Gastrocnemius medialis (tissue), 4 donors: ENCODE results near the gene ZMYND12. TPM values are rescaled to one million over a fixed set of nuclear protein-coding genes. Genes with fewer than 3 reads are reported as not detected.

Experiments used
- ATAC-seq, 2 donors: fragments of 150-250 bp; one replicate each; pipeline ENCODE4 v1.9.1; 2016
- DNase-seq, 2 donors: peaks; one replicate each; pipeline ENCODE4 v3.0.0-alpha.2; 2019
- H3K27ac ChIP-seq, 4 donors: fragments of 200-600 bp; sonication (generic); 1 replicate in 1 of 4; 2 replicates in 3 of 4; pipeline ENCODE4 v1.5.1; 2016 to 2018; ENCODE audit warnings: mild to moderate bottlenecking in 2 of 4, moderate library complexity in 1 of 4
- H3K27me3 ChIP-seq, 3 donors: fragments of 200-600 bp; sonication (generic) in 2 of 3; 1 replicate in 1 of 3; 2 replicates in 2 of 3; pipeline versions ENCODE4 v1.5.1 to v1.6.0; 2016 to 2019; ENCODE audit warnings: mild to moderate bottlenecking in 1 of 3, moderate library complexity in 1 of 3
- H3K36me3 ChIP-seq, 2 donors: fragments of 200-600 bp; sonication (generic) in 1 of 2; one replicate each; pipeline ENCODE4 v1.5.1; 2017 to 2018
- H3K4me1 ChIP-seq, 2 donors: fragments of 200-600 bp; sonication (generic) in 1 of 2; one replicate each; pipeline ENCODE4 v1.5.1; 2016 to 2017; ENCODE audit warnings: mild to moderate bottlenecking in 2 of 2
- H3K4me3 ChIP-seq, 4 donors: fragments of 200-600 bp; sonication (generic) in 3 of 4; 1 replicate in 1 of 4; 2 replicates in 3 of 4; pipeline ENCODE4 v1.5.1; 2016 to 2019; ENCODE audit warnings: mild to moderate bottlenecking in 2 of 4
- H3K9me3 ChIP-seq, 3 donors: fragments of 200-600 bp; sonication (generic) in 2 of 3; 1 replicate in 1 of 3; 2 replicates in 2 of 3; pipeline ENCODE4 v1.5.1; 2016 to 2019
- CTCF ChIP-seq, 5 experiments: fragments of 450-650 bp in 3 of 5; fragments of 200-600 bp in 2 of 5; sonication (generic) in 2 of 5; IDR thresholded peaks in 4 of 5; conservative IDR thresholded peaks in 1 of 5; 1 replicate in 4 of 5; 2 replicates in 1 of 5; pipeline ENCODE4 v1.5.1; 2016 to 2019; ENCODE audit warnings: antibody characterized with exemption in 5 of 5, mild to moderate bottlenecking in 3 of 5, moderate library complexity in 3 of 5
- POLR2A ChIP-seq, 2 donors: fragments of 450-650 bp; IDR thresholded peaks; one replicate each; pipeline ENCODE4 v1.6.1; 2017; ENCODE audit warnings: antibody characterized with exemption in 2 of 2, mild to moderate bottlenecking in 2 of 2, moderate library complexity in 2 of 2
- in situ Hi-C, 4 donors: fragments of 200-750 bp; cut with MboI; loops; one replicate each; pipeline versions ENCODE4 v1.15.0 to v1.8.0; 2017; ENCODE audit warnings: low sequenced_read_pairs in 4 of 4
- intact Hi-C: fragments of 100-400 bp; cut with DNase I; formaldehyde crosslinking; loops from one replicate; pipeline ENCODE4 v1.15.1; 2023; ENCODE audit warnings: low total_unique reads
- total RNA-seq, 4 donors: library from RNA; depleted of rRNA; stranded (reverse); fragments of >200 nt; gene quantifications; one replicate each; pipeline versions ENCODE4 v1.1.0 to v1.2.3, GENCODE V29; 2016

ZMYND12 gene
- total RNA-seq, 4 donors from 2014 or later: 0.80 to 1.0 TPM; not detected in 2

DNA sequence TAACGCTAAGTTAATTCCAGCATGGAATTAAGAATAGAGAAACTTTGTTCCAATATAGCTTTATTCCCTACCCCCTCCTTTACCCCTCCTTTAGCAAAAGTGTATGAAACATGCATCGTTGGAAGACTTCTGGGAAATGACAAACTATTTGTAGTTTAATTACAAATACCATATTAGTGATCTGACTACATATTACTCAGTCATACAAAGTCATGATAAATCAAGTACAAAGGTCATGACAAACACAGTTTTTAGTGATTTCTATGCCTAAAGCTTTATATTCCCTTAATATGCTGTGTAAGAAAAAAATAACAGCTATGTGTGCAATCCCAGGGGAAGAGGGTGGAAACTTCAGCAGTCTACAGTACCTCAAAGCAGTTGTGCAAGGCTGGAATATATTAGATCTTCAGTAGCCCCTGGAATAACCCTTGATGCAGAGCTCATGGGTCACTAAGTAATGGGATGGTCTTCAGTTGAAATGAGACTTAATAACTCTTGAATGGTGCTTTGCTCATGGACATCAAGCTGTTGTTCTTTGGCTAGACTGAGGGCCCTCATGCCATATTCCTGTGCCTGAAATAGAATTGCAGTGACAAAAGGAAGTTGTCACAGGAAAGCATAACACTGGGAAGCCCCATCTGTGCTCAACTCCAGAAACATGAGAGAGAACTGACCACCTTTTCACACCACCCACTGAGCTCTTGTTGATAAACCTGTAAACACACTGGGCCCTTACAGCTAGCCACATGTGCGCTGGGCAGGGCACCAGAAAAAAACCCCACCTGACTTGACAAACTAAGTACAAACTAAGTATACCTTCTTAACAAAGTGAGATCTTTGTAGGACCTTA, 25.3 kb downstream of the ZMYND12 start:
- DNase-seq: no peak
- TF ChIP-seq POLR2A (IDR thresholded peaks at IDR 0.05): no peak
- TF ChIP-seq CTCF (IDR thresholded peaks at IDR 0.05 in 4 of 5, conservative IDR thresholded peaks at IDR 0.05 in 1 of 5): no peak
- no peaks in the 10 kb centered on the region for H3K4me1 ChIP-seq
- no peaks in the 10 kb centered on the region for H3K27me3 ChIP-seq
- in situ Hi-C loops (no loop called here), intact Hi-C loops (no loop called here)
- no peaks in the 10 kb centered on the region for H3K36me3 ChIP-seq
- ATAC-seq: no peak
- no peak overlapping the region for H3K4me3 ChIP-seq
- H3K9me3 ChIP-seq: no peaks in the 10 kb centered on the region
- no peak overlapping the region for H3K27ac ChIP-seq

DNA sequence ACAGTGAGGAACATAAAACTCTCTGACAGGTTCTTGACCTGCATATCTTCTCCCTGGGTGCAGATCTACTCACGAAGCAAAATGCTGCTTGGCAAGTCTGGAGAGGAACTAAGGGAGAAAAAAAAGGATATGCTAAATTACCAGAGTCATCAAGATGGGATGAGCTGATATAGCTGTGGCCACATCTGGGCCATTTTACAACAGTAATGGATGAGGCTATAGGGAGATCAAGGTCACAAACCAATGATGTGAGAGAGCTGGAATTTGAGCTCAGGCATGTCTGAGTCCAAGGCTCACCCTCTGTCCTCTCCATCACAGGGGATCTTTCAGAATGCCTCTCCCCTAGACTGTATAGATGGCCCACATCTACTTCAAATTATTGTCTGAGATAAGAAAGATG, 26.2 kb downstream of the ZMYND12 start:
- Histone ChIP-seq H3K36me3 (no peaks in the 10 kb centered on the region), H3K27ac (no peak overlapping the region)
- ATAC-seq: no peak

DNA sequence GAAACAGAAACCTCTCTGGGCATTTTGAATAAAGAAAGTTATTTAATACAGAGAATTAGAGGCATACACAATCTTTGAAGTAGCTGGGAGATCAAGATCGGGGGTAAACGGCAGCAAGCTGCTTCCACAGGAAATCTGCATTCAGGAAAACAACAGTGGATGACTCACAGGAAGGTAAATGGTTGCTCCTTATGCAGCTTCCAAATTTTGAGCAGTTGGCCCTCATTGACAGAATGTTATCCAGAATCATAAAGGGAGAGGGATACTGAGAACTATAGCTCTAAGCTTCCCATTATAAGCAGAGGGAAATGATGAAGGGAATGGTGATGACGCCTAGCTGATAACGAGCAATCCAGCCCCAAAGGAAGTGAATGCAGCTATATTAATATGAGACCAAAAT, 28.6 kb downstream of the ZMYND12 start:
- in situ Hi-C loops: no loop called here
- no peaks in the 10 kb centered on the region for H3K4me1 ChIP-seq
- H3K9me3 ChIP-seq: no peaks in the 10 kb centered on the region
- no peaks in the 10 kb centered on the region for H3K27me3 ChIP-seq
- H3K36me3 ChIP-seq: no peaks in the 10 kb centered on the region
- H3K4me3 ChIP-seq: no peak overlapping the region
- H3K27ac ChIP-seq: no peak overlapping the region
- no peak for TF ChIP-seq CTCF (IDR thresholded peaks at IDR 0.05 in 4 of 5, conservative IDR thresholded peaks at IDR 0.05 in 1 of 5)
- TF ChIP-seq POLR2A (IDR thresholded peaks at IDR 0.05): no peak
- intact Hi-C loops: no loop called here
- DNase-seq (no peak), ATAC-seq (no peak)

More for the DNA sequence above, 26.2 kb downstream of the ZMYND12 start:
- TF ChIP-seq POLR2A (IDR thresholded peaks at IDR 0.05) (no peak), CTCF (IDR thresholded peaks at IDR 0.05 in 4 of 5, conservative IDR thresholded peaks at IDR 0.05 in 1 of 5) (no peak)
- Histone ChIP-seq H3K4me3 (no peak overlapping the region), H3K27me3 (no peaks in the 10 kb centered on the region), H3K4me1 (no peaks in the 10 kb centered on the region), H3K9me3 (no peaks in the 10 kb centered on the region)
- in situ Hi-C loops (no loop called here), intact Hi-C loops (no loop called here)
- DNase-seq: no peak

DNA sequence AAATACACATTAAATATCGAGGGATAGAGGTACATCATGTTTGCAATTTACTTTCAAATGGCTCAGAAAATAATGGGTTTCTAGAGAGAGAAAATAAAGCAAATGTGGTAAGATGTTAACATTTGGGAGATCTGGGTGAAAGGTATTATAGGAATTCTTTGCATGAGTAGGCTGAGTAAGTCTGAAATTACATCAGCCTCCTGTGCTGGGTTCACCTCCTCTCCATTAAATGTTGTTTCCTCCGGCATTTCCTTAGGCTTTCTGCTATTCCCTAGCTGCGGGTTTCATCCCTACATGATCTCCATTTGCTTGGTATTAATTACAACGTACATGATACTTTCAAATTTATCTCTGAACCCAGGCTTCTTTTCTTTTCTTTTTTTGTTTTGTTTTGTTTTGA, 31.6 kb downstream of the ZMYND12 start:
- Histone ChIP-seq H3K36me3 (no peaks in the 10 kb centered on the region), H3K4me3 (no peak overlapping the region), H3K27me3 (peaks cover 0 to 2% (median 0%) of the 10 kb centered on the region in 3 donors), H3K27ac (no peak overlapping the region), H3K9me3 (no peaks in the 10 kb centered on the region), H3K4me1 (peaks cover 9 to 12% of the 10 kb centered on the region in 2 donors)
- intact Hi-C loops: no loop called here
- no peak for ATAC-seq
- no peak for DNase-seq
- no peak for TF ChIP-seq POLR2A (IDR thresholded peaks at IDR 0.05)
- no peak for TF ChIP-seq CTCF (IDR thresholded peaks at IDR 0.05 in 4 of 5, conservative IDR thresholded peaks at IDR 0.05 in 1 of 5)
- in situ Hi-C loops: no loop called here
